Pancreas (tissue), 10 donors: ENCODE measurements around the gene USP34. TPM values are rescaled to one million over a fixed set of nuclear protein-coding genes. Genes with fewer than 3 reads are reported as not detected.

Source experiments
- ATAC-seq, 4 donors: fragments of 200-7000 bp; cut with Tn5 transposase; one replicate each; pipeline versions ENCODE4 v1.8.0 to v1.9.1; 2020; ENCODE audit warnings: mild to moderate bottlenecking in 4 of 4, moderate library complexity in 4 of 4
- DNase-seq, 6 donors: peaks; one replicate each; pipeline ENCODE4 v3.0.0-alpha.2; 2020
- FAIRE-seq: peaks from 2 replicates; lab custom pipeline; 2012; peaks lifted over from hg19 to GRCh38; lab: Jason Lieb, UNC
- H3K27ac ChIP-seq, 4 donors: fragments of 200-600 bp; sonication (generic); 1 replicate in 3 of 4; 2 replicates in 1 of 4; pipeline versions ENCODE4 v1.5.0 to v1.8.0; 2020
- H3K27me3 ChIP-seq, 4 donors: fragments of 200-600 bp; one replicate each; pipeline ENCODE4 v1.8.0; 2021
- H3K36me3 ChIP-seq, 3 donors: fragments of 200-600 bp; sonication (generic) in 1 of 3; one replicate each; pipeline versions ENCODE4 v1.5.0 to v1.8.0; 2020 to 2021
- H3K4me1 ChIP-seq, 3 donors: fragments of 200-600 bp; one replicate each; pipeline ENCODE4 v1.8.0; 2021
- H3K4me3 ChIP-seq, 4 donors: fragments of 200-600 bp; sonication (generic) in 2 of 4; one replicate each; pipeline versions ENCODE4 v1.5.0 to v1.8.0; 2020 to 2021
- H3K9me3 ChIP-seq, 4 donors: fragments of 200-600 bp; one replicate each; pipeline ENCODE4 v1.8.0; 2021
- CTCF ChIP-seq, 4 donors: fragments of 200-600 bp; sonication (generic) in 3 of 4; IDR thresholded peaks; one replicate each; pipeline versions ENCODE4 v1.5.0 to v1.8.0; 2021; ENCODE audit warnings: antibody characterized with exemption in 4 of 4
- WGBS, 2 donors: extraction: QIAGEN DNeasy Blood & Tissue Kit; methylation state at CpG; one replicate each; pipeline ENCODE4 v1.1.7; 2013; 5-methylcytosine and 5-hydroxymethylcytosine counted together
- intact Hi-C, 3 donors: fragments of 100-400 bp; cut with DNase I; formaldehyde crosslinking; loops; one replicate each; pipeline versions ENCODE4 v1.11.1 to v1.14.2; 2022
- polyA plus RNA-seq, 2 donors: library from polyadenylated mRNA; stranded (reverse); fragments of 200-250 nt; gene quantifications; one replicate each; pipeline ENCODE4 v1.2.3, GENCODE V29; 2013
- total RNA-seq, 6 donors: library from RNA; stranded (reverse); fragmentation: NEBNext Ultra II Directional in 4 of 6; extraction: Animal tissue kit (Norgen Biotek cat#: 25700) in 4 of 6; gene quantifications; one replicate each; pipeline versions ENCODE4 v1.2.1 to v1.2.4, GENCODE V29; 2021 to 2023
- donor health status: healthy with polysubstance abuse.
- donor health status: DM: no; HTN: no; CAD: no; lungs with moderate emphysema.
- donor health status: DM: no; HTN: no; CAD: no.
- donor health status: control.
- donor health status: control.
- donor health status: Bipolar disorder and iron deficiency.
- donor health status: DM: yes; HTN: yes; CAD: no.
- donor health status: DM: no; HTN: no; CAD: no.
- donor health status: DM: no; HTN: no; CAD: no.
- donor health status: DM: yes; HTN: yes; CAD: no.

USP34 gene
- total and polyA plus RNA-seq, 8 donors = 30.0 to 58.9 (median 45.1) TPM

- DNase-seq (no peak), FAIRE-seq (no peak), ATAC-seq (peak in 3 of 4 donors; percentile 70 to 87 (median 73))
- Histone ChIP-seq H3K36me3 (no peaks in the 10 kb centered on the region), H3K4me3 (no peak overlapping the region), H3K27me3 (no peaks in the 10 kb centered on the region), H3K27ac (no peak overlapping the region), H3K9me3 (no peaks in the 10 kb centered on the region), H3K4me1 (peaks cover 0 to 13% (median 11%) of the 10 kb centered on the region in 3 donors)
- no peak for TF ChIP-seq CTCF (IDR thresholded peaks at IDR 0.05)
- WGBS, 2 donors = 55 to 56% methylated on average over 7 of the region's 7 CpGs
- intact Hi-C loops = no loop called here
Observed at GRCh38 chr2:61443342-61444041, 27.4 kb downstream of the USP34 start.

- H3K27ac ChIP-seq = no peak overlapping the region
- no peaks in the 10 kb centered on the region for H3K36me3 ChIP-seq
- TF ChIP-seq CTCF (IDR thresholded peaks at IDR 0.05) = no peak
- no peak overlapping the region for H3K4me3 ChIP-seq
- FAIRE-seq (no peak), DNase-seq (peak in 2 of 6 donors; percentile 46 to 67), ATAC-seq (peak in 3 of 4 donors; percentile 32 to 61 (median 46))
- peaks cover 0 to 27% (median 11%) of the 10 kb centered on the region in 3 donors for H3K4me1 ChIP-seq
- 61% methylated on average over 7 of the region's 7 CpGs for WGBS, 2 donors
- no peaks in the 10 kb centered on the region for H3K9me3 ChIP-seq
- intact Hi-C loops = no loop called here
- H3K27me3 ChIP-seq = no peaks in the 10 kb centered on the region
Observed at GRCh38 chr2:61439241-61440002, 31.5 kb downstream of the USP34 start.

GRCh38 chr2:61438670-61439069 lies 32.2 kb downstream of the USP34 start:
- ATAC-seq (no peak), DNase-seq (no peak), FAIRE-seq (no peak)
- H3K4me1 ChIP-seq = peaks cover 0 to 27% (median 10%) of the 10 kb centered on the region in 3 donors
- H3K4me3 ChIP-seq = no peak overlapping the region
- intact Hi-C loops = no loop called here
- no peaks in the 10 kb centered on the region for H3K27me3 ChIP-seq
- no peak for TF ChIP-seq CTCF (IDR thresholded peaks at IDR 0.05)
- no peaks in the 10 kb centered on the region for H3K36me3 ChIP-seq
- no peaks in the 10 kb centered on the region for H3K9me3 ChIP-seq
- H3K27ac ChIP-seq = no peak overlapping the region

GRCh38 chr2:61437170-61437569 lies 33.7 kb downstream of the USP34 start:
- FAIRE-seq (no peak), ATAC-seq (no peak), DNase-seq (no peak)
- Histone ChIP-seq H3K9me3 (no peaks in the 10 kb centered on the region), H3K4me1 (peaks cover 0 to 26% (median 5%) of the 10 kb centered on the region in 3 donors), H3K4me3 (no peak overlapping the region), H3K27me3 (no peaks in the 10 kb centered on the region), H3K36me3 (no peaks in the 10 kb centered on the region), H3K27ac (no peak overlapping the region)
- intact Hi-C loops = no loop called here
- 78 to 87% methylated on average over 4 of the region's 4 CpGs for WGBS, 2 donors
- TF ChIP-seq CTCF (IDR thresholded peaks at IDR 0.05) = no peak
